ENCODE results near the gene CDK4.

The CDK4 gene

GRCh38 chr12:57700317-57700716, 51.8 kb downstream of the CDK4 start:
- no peak for DNase-seq (ENCODE audit: low spot score)

DNA sequence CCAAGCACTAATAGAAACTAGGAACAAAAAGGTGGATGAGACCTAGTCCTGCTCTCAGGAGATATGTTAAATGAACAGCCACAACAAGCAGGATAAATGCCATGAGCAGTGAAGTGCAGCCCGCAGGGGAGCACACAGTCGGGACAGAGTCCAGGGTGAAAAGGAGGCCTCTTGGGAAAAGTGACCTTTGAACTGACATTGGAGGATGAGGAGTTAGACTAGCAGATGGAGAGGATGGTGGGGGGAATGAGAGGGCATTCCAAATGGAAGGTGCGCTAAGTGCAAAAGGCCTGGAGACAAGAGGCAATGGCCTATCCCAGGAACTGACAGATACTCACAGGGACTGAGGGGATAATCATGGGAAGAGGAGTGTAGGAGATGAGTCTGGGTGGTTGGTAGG, 53.7 kb downstream of the CDK4 start:
- no peak for DNase-seq (ENCODE audit: low spot score)

All from activated CD4-positive, alpha-beta T cell treated with anti-CD3 and anti-CD28 coated beads, Interleukin-2, Interleukin-4, amounts not matched to agents 100 ng/mL and 50 ng/mL, durations not matched to agents 16 hours and 8 hours (primary cell).